Uterus (tissue), 2 donors: Measurements from ENCODE around the gene MMP1.

ENCODE experiments used
- POLR2A ChIP-seq, 2 donors: fragments of 450-650 bp; IDR thresholded peaks; one replicate each; pipeline ENCODE4 v1.6.1; 2016; ENCODE audit warnings: antibody characterized with exemption in 2 of 2, mild to moderate bottlenecking in 1 of 2, moderate library complexity in 1 of 2
- TF ChIP-seq, protein P1 (sequence below), 4 experiments: fragments of 200-600 bp in 2 of 4; fragments of 450-650 bp in 2 of 4; sonication (generic) in 2 of 4; IDR thresholded peaks; one replicate each; pipeline ENCODE4 v1.5.1; 2016 to 2019; ENCODE audit warnings: antibody characterized with exemption in 4 of 4, mild to moderate bottlenecking in 2 of 4, moderate library complexity in 1 of 4

DNA sequence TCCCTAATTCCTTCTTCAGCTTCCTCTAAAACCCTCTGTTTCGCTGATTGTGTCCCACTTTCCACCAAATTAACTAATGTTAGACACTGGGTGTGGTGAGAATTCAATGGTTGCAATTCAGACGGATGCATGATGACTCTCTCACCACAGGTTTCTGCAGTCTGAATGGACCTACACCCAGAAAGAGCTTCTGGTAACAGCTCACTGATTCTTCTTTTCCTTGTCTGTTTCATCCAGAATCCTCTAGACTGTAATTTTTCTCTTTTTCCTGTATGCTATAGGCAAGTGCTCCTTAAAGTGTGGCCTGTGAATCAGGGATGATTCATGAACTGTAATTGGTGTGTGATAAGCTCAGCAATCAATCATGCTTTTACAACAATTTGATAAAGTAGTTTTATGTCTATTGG is 35.6 kb downstream of the MMP1 start:
- no peak for TF ChIP-seq POLR2A (IDR thresholded peaks at IDR 0.05)
- TF ChIP-seq, protein P1, sequence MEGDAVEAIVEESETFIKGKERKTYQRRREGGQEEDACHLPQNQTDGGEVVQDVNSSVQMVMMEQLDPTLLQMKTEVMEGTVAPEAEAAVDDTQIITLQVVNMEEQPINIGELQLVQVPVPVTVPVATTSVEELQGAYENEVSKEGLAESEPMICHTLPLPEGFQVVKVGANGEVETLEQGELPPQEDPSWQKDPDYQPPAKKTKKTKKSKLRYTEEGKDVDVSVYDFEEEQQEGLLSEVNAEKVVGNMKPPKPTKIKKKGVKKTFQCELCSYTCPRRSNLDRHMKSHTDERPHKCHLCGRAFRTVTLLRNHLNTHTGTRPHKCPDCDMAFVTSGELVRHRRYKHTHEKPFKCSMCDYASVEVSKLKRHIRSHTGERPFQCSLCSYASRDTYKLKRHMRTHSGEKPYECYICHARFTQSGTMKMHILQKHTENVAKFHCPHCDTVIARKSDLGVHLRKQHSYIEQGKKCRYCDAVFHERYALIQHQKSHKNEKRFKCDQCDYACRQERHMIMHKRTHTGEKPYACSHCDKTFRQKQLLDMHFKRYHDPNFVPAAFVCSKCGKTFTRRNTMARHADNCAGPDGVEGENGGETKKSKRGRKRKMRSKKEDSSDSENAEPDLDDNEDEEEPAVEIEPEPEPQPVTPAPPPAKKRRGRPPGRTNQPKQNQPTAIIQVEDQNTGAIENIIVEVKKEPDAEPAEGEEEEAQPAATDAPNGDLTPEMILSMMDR (IDR thresholded peaks at IDR 0.05), result no peak
